ENCODE measurements around the gene NUDT1.

Gene NUDT1

GRCh38 chr7:2225336-2225735 lies 16.7 kb upstream of the NUDT1 start:
- no peak for DNase-seq

- DNase-seq = no peak
These were observed 16.2 kb upstream of the NUDT1 start for GRCh38 chr7:2225830-2226229.

DNA sequence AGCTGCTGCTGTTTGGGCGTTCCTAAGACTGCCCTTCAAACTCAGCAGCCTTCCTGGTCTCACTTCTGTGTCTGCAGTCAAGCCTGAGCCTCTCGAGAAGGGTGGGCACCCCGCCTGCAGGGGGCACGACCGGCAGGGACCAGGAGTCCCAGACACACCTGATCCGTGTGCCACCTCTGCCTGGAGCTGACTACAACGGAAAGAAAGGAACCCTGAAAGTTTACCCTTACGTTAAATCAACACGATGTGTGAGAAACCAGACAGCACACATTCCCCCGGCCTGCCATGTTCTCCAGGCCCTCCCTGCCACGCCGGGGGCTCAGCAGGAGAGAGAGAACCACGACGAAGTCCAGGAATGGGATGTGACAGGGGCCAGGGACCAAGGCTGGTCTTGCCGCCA lies 14.3 kb upstream of the NUDT1 start:
- DNase-seq = no peak

- DNase-seq = no peak
These were observed 13.1 kb upstream of the NUDT1 start for GRCh38 chr7:2228921-2229320.

GRCh38 chr7:2229467-2229866 lies 12.6 kb upstream of the NUDT1 start:
- no peak for DNase-seq

GRCh38 chr7:2230226-2230625 lies 11.8 kb upstream of the NUDT1 start:
- DNase-seq = no peak

GRCh38 chr7:2230882-2231281 lies 11.1 kb upstream of the NUDT1 start:
- no peak for DNase-seq

GRCh38 chr7:2231992-2232765 lies 9.8 kb upstream of the NUDT1 start:
- DNase-seq = no peak

- peak; percentile 75 for DNase-seq
These were observed 9.1 kb upstream of the NUDT1 start, which contains the start of gene MAD1L1 for GRCh38 chr7:2232766-2233520. MAD1L1 (minus strand) TSS chr7:2232945; CDS start chr7:2230133, 2,812 bp downstream.

DNA sequence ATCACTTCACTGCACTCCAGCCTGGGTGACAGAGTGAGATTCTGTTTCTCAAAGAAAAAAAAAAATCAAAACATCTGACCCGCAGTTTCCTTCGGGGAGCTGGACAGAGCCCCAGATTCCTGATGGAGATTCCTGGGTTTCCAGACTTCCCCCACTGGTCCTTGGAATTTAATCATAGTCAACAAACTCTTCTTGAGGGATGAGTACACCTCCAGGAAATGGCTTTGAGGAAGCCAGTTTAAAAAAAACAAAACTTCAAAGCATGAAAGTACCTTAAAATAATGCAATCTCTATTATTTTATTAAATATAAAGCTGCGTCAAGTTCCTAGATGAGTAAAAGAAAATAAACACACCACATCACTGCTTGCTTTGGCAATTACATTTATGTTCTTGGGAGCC lies 8.1 kb upstream of the NUDT1 start:
- DNase-seq = no peak

DNA sequence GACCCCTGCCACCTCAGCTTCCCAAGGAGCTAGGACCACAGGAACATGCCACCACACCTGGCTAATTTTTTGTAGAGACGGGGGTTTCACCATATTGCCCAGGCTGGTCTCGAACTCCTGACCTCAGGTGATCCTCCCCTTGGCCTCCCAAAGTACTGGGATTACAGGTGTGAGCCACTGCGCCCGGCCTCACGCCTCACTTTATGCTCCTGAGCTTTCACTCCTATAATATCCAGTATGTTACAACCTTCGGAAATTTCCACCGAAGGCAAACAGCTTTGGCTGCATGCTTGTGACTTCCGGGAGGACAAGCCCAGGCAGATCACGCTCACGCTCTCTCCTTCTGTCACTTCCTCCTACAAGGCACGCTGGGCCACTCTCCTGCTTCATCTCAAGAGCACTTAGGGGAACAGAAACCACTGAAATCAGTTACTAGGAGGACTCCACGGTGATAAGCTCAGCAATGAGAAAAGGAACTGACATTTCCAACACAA lies 4.9 kb upstream of the NUDT1 start:
- DNase-seq = peak; percentile 60

DNA sequence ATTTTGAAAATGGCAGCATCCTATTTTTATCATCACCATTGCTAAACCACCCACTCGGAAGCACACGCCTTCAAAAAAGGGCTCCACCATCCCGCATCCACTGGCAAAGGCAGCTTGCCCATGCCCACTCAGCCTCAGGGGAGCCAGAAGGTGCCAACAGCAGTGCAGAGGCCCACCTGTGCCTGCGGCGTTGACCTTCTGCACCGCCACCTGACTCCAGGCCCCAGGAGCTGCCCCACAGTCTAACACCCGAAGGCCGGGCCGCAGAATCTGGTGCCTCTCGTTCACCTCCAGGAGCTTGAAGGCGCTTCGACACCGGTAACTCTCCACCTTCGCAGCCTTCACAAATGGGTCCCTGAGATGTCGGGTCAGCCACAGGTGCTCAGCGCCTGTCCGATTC lies 2.8 kb upstream of the NUDT1 start:
- DNase-seq = no peak

- DNase-seq = no peak
These were observed 759 bp downstream of the NUDT1 start for GRCh38 chr7:2242541-2243429.

DNA sequence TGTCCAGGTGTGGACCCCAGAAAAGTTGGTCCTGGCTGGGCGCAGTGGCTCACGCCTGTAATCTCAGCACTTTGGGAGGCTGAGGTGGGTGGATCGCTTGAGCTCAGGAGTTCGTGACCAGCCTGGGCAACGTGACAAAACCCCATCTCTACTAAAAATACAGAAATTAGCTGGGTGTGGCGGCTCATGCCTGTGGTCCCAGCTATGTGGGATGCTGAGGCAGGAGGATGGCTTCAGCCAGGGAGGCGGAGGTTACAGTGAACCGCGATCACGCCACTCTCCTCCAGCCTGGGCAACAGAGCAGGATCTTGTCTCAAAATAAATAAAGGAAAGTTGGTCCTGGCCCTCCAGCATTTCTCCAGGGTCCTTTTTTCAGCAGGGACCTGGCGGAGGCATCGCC lies 1.4 kb downstream of the NUDT1 start:
- no peak for DNase-seq

- no peak for DNase-seq
These were observed 2.5 kb downstream of the NUDT1 start for GRCh38 chr7:2244404-2244995.

GRCh38 chr7:2245883-2246675 lies 4.1 kb downstream of the NUDT1 start:
- DNase-seq = peak; percentile 66

GRCh38 chr7:2247141-2247995 lies 5.3 kb downstream of the NUDT1 start:
- DNase-seq = no peak

DNA sequence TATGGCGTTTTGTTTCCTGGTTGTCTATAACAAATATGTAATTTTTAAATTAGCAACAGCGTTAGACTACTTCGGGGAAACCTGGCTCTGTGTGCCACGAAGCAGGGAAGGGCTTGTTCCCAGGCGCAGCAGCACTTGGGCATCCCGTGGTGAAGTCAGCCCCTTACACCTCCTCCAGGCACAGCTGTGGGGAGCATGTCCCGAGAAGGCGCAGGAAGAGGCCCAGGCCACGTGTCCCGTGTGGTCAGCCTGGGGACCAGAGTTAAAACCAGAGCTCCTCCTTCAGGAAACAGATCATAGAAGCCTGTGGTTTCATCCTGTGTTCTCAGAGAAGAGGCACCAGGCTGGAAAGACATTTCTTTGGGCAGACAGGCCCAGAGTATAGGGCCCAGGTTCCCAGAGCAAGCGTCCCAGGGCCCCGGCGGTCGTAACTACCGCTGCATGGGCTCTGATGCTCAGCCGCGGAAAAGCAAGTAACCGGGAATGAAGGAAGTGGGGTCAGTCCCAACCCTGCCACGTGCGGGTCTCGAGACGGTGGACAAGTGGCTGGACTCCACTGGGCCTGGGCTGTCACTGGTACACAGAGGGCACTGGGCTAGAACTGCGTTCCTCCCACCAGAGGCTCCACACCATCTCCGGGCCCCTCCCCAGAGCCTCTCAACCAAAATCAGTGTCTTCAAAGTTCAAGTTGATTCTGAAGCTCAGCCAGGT lies 7.1 kb downstream of the NUDT1 start:
- DNase-seq = peak; percentile 94

DNA sequence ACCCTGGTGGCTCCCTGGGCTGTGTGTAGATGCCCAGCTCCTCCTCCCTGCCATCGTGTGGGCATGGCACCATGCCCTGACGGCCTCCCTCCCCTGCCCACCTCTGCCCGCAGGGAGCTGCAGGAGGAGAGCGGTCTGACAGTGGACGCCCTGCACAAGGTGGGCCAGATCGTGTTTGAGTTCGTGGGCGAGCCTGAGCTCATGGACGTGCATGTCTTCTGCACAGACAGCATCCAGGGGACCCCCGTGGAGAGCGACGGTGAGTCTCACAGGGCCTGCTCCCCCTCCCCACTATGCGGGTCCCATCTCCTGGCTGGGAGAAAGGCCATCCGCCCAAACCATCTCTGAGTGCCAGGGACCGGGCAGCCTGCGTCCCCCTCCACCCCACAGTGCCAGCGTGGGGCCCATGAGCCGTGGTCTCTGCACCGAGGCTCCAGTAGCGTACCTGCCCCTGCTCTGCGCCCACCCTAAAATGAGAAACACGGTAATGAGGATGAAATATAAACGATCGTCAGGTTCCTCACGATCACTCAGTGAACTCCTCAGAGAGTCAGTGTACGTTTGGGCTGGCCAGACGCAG lies 7.8 kb downstream of the NUDT1 start:
- no peak for DNase-seq

DNA sequence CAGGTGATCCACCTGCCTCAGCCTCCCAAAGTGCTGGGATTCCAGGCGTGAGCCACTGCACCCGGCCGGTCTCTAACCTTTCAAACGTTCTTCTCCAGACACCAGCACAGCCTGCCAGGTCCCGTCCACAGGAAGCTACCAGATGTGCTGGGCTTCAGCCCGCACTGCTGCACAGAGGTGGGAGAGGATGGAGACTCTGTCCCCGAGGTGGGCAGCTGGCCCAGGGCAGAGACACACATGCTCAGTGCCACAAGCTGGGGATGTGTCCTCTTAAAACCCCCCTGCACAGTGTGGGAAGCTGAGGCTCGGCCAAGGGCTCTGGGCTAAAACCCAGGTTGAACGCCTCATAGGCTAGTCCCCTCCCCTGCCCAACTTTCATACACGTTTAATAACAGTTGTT lies 9.4 kb downstream of the NUDT1 start:
- no peak for DNase-seq
